Fibroblast of the conjunctiva (primary cell): ENCODE results near the gene GPHN.

Source experiments
- DNase-seq: peaks from one replicate; pipeline ENCODE4 v3.0.0-alpha.2; 2010; ENCODE audit warnings: low read depth

The GPHN gene

DNA sequence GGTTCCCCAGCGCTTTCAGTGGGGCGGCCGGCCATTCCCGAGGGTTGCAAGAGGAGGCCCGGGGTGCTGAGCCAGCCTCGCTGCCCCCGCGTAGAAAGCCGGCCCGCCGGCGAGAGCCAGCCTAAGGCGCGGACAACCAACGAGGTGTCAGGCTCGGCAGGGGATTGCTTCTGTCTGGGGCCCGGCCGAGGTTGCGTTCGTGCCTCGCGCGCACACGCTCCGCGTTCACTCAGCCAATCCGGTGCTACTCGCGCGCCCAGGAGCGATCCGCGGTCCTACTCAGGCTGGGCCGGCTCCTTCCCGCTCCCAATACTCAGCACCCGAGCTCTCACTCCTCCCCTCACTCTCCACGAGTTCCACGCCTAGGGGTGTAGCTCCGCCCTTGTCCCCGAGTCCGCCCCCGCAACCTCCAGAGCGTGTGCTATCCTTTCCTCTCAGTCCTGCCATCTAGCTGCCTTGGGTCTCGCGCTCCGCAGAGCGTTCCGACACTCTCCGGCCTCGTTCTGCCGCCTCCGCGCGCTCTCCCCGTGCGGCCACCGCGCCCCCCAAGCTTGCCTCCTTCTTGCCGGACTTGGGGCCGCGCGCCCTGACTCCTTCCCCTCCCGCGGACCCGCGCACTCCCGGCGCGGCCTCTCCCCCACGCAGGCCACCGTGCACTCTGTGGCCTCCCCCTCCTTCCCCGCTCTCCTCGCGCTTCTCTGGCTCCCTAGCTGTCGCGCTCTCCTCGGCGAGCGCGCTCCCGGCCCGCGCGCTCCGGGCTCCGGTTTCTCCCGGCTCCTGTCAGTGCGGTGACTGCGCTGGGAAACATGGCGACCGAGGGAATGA lies at the start of gene GPHN:
Gene GPHN, plus strand, starts transcription at position 426 of the 825 bp plus-strand sequence.
- DNase-seq, result peak; percentile 97

DNA sequence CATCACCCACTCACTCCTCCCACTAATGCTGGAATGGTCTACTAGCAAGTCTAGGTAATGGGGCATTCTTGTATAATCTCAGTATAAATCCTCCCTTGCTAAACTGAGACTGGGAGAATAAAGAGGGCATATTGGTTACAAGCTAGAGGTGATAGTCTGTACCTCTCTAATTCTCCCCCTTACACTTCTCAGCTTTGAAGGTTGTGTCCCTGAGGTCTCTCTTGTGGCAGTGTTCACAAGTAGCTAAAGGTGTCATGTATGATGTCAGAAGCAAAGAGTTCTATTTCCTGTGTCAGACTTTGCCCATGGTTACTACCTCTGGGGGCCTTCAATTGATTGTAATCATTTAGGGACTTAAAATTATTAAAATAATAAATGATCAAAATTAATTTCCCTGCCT lies 48.3 kb upstream of the GPHN start:
- no peak for DNase-seq

DNA sequence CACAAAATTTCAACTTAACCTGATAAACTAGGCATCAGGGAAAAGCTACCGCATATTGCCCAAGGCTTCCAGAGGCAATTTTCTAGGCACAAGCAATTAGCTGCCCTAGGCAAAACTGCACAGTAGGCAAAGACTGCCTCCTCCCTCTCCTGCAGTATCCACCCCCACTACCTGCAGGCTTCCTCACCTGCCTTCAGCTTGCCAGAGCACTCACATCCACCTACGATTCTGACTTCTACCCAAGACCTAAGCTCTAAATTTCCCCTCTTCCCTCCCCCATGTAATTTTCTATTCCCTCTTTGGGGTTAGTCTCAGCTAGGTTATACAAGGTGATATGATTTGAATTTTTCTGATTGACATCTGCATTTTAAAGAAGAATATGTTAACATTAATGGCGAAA lies 43.7 kb upstream of the GPHN start:
- no peak for DNase-seq

DNA sequence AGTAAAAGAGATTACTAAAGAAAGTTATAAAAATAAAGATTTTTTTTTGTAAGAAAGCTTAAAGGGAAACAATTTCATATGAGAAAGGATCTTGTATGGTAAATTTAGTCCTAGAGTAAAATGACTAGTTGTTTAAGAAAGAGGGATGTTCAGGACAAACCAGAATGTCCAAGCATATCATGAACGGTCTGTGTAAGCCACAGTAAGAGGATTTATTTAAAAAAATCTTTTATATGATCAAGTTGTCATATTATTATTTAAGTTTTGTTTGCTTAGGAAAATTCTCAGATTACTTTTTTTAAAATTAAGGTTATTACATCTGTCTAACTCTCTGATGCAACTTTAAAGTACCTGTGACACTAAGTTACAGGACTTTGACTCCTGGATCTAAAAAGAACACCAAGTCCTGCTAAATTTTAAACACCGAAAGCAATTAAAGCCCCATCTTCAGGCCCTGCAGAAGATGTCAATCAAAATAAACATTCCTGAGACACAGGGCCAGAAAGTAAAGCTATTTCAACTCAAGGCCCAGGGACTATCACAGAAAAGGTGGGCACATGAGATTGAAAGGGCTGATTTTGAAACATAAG lies 39.1 kb upstream of the GPHN start:
- DNase-seq, result no peak

DNA sequence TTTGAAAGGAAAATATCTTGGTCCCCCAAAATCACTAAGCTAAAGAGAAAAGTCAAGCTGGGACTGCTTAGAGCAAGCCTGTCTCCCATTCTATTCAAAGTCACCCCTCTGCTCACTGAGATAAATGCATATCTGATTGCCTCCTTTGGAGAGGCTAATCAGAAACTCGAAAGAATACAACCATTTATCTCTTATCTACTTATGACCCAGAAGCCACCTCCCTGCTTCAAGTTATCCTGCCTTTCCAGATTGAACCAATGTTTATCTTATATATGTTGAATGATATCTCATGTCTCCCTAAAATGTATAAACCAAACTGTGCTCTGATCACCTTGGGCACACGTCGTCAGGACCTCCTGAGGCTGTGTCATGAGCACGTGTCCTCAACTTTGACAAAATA lies 36.4 kb upstream of the GPHN start:
- no peak for DNase-seq

DNA sequence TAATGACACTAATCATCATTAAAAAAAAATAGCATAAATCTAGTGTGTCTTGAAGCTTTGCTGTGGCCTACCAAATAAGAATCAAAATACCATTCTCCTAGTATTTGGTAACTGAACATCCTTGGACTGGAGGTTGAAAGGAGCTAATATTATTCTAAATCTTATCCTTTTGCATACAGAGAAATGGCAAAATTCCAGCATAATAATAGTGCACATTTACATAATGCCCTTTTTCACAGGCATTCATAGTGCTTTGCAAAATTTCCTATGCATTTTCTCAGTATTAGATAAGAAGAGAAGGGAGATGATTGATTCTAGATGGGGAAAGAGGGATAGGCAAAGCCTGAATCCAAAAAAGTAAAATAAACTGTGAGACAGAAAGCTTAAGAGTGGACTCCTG lies 35.7 kb upstream of the GPHN start:
- no peak for DNase-seq

DNA sequence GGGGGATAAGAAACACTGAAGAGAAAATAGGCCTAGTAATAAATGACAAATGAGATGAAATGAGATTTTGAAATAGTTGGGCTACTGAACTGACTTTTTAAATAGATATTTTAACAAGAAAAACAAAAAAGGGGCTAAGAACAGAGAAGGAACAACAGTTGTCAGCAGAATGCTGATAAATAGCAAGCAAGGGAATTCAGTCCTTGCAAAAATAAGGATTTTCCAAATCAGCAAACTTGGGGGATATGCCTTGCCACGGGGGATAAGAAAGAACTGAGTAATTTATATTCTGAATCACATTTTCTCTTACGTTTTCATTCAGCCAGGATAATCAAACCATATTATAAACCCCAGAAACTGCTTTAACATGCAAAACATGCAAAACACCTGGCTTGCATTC lies 34.7 kb upstream of the GPHN start:
- no peak for DNase-seq

DNA sequence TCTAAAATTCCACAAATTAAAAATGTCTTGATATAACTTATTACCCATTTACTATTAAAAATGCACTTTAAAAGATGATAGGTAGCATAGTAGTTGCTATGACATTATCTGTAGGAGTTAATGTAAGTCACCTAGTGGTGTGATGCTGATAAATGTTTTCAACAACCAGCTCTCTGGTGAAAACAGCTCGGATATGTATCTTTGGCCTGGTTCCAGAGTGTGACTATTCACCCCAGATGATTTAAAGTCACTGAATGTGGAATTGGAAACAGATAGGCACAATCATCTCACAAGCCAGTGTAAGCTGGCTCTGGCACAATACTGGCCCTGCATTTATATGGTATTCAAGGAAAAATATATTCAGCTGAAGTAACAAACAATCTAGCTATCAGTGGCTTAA lies 31.0 kb upstream of the GPHN start:
- peak; percentile 1 for DNase-seq

DNA sequence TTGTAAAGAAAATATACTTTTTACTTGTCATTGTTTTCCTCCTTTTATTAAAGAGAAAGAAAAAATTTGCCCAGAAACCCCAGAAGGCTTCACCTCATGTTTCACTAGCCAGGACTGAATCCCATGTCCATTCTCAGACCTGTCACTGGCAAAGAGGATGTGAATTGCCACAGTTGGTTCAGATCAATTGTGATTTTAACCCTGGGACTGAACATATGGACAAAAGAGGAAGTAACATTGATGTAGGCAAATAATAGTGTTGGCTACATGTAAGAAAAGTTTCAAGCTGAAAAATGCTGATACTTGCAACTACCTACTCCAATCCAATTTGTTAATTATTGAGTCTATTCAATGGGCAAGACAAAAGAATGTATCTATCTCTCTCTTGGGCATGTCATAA lies 30.4 kb upstream of the GPHN start:
- DNase-seq, result no peak

DNA sequence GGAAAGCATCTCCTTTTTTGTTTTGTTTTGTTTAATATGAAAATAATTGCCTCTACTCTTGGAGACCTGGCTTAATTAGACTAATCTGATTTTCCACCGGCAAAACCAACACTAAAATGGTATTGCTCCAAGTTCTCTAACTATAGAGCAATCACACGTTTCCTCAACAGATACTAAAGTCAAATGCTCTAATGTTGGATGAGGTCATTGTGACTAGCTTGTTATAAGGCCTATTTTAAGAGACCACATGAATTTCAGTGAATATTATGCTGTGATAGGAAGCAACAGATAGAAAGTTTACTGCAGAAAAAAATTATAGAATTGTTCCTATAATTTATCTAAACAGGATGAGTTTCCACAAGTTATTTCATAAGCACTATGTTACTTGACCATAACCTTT lies 25.1 kb upstream of the GPHN start:
- DNase-seq, result no peak

DNA sequence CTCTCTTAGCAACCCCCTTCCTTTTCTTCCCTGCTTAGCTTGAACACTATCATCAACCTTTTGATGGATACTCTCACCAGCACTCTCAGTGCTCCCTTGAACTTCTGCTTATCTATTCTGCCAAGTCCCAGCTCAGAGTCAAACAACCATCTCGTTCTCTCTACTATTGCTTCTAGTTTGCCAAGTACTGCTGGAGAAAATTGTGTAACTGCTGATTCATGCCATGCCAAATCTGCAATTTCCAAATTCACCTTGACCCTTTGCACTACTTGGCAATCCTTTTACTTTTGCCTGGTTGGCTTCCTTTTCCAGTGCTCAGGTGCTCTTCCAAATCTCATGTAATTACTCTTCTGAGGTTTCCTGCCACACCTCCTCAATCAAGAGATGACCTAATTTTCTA lies 24.6 kb upstream of the GPHN start:
- peak; percentile 5 for DNase-seq

DNA sequence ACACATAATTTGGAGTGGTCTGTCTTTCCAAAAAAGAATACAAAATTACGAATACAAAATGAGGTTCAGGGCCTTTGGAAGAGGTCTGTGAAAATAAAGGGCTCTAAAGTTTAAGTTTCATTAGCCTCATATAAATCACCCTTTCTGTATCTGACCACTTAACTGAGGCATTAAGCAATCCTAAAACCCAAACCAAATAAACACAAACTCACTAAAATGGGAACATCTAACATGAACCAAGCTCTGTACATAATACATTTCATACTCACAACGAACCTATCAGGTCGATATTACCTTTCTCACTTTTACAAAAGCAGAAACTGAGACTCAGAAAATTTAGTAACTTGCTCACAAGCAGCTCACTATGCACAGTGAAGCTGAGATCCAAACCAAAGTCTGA lies 22.9 kb upstream of the GPHN start:
- DNase-seq, result no peak

DNA sequence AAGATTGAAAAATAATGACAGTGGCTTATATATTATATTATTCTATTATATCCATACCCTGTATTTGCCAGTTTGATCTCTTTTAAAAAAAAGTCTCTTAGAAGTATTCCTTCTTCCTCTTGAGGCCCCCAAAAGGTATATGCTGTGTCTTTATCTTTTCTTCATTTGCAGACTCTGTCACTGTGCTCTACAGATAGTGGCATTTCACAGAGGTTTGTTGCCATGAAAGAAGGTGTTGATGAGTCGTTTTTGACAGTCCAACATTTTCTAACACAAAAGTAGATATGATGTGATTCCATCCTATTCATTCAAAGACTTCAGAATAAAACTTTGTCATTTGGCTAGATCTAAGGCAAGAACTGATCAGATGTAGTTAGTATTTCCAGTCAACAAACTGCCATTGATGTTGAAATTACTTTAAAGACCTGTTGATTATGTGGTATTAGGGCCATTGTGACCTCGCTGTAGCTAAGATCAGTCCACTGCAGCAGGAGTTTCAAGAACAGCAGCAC lies 22.0 kb upstream of the GPHN start, which contains the start of gene CCDC196:
Gene CCDC196, plus strand, starts transcription at position 462 of the 512 bp plus-strand sequence. CDS start 132 bp downstream, outside the sequence.
- no peak for DNase-seq

DNA sequence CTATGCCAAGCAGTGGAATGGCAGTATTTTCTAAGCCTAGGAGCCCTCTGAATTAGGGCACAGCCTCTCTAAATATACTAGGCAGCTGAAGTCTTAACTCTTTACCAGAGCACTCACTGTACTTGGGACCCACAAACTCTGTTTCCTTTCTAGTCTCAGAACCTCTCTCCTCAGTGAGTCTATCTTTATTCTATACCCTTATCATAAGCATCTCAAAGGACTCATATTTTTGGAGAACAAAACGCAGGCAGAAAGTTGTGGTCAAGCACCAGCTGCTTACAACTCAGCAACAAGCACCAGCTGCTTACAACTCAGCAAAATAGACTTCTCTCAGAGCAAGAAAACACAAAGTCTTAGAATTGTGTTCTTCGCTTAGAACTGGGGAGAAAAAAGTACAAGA lies 20.8 kb upstream of the GPHN start:
- DNase-seq, result no peak

DNA sequence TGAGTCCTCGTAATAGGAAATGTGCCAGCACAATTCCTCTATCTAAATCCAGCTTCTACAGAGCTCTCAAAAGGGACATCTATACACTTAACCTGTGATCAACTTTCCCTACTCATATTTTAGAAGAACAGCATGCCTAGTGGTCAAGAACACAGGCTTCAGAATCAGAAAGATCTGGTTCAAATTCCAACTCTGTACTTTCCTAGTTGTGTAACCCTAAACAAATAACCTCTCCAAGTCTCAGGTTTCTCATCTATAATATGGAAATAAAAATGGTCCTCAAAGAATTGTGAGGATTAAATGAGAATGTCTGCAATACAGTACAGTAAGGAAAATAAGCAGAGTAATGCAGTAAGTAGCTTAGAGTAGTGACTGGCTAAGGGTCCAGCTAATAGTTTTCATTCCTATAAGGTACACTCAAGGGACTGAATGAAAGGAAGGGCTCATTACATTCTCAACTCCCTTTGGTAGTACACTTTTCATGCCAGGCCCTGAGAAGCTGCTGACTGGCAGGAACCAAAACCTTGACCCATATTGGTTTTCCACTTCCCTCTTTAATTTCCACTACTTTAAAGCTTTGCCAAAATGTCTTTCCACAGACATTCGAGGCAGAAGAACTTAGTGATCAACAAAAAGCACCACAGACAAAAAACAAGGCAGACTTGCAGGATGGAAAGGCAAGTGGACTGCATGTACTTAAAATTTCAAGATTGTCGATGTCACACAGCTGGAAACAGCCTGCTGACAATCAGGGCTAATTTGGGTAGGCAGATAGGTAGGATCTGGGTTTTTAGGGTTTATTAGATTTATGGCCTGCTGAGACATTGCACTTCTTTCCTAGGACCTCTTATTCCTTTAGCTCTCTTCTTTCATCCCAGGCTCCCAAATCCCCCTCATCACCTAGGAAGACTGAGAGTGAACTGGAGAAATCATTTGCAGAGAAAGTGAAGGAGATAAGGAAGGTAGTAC lies 17.5 kb upstream of the GPHN start:
- no peak for DNase-seq

DNA sequence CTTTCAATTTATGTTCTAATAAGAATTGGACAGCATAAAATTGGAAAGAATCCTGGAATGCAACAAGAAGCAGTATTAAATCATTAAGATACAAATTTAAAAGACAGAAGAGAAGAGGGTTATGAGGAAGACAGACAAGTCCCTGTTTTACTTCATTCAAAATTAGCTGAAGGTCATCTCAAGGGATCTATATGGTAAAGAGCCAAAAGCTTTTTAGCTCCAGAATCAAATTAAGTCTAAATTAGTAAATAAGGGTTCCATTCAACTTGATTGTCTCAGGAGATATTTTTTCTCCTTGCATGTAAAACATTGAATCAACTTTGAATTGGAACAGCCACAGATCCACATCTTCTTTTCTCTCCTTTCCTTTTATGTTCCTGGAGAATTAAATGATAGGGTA lies 14.2 kb upstream of the GPHN start:
- no peak for DNase-seq

DNA sequence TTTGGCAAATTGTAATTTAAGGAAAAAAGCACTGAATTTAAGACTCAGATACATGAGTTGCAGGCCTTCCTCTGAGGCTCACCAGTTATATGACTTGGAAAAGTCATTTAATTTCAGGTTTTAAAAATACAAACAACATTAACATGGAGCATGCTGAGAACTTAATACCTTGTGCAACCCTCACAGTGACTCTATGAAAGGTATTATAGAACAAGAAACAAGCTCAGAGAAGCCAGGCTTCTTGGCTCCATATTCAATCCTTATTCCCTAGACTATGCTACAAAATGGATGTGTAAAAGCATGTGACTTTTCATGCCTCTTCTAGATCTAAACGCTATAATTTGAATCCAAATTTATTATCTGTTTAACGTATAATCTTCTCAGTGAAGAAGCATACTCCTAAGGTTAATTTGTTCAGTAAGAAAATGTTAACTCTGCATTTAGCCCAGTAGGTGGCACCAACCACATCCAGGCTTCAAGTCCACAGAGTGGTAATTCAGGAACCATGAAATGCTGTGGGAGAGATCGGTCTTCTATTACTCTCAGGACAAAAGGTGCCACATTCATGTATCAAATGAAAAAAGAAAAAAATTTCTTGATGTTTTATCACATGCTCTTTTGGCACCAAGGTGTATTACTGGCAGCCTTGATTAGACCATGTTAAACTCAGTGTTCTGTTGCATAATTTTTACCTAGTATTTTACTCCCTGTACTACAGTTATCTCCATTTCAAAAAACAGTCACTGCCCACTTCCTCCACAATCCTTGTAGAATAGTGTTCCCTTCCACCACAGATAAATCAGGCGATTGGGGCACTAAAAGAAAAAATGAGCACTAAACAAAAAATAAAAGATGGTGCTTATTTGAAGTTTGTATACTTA lies 12.5 kb upstream of the GPHN start:
- DNase-seq, result peak; percentile 63

DNA sequence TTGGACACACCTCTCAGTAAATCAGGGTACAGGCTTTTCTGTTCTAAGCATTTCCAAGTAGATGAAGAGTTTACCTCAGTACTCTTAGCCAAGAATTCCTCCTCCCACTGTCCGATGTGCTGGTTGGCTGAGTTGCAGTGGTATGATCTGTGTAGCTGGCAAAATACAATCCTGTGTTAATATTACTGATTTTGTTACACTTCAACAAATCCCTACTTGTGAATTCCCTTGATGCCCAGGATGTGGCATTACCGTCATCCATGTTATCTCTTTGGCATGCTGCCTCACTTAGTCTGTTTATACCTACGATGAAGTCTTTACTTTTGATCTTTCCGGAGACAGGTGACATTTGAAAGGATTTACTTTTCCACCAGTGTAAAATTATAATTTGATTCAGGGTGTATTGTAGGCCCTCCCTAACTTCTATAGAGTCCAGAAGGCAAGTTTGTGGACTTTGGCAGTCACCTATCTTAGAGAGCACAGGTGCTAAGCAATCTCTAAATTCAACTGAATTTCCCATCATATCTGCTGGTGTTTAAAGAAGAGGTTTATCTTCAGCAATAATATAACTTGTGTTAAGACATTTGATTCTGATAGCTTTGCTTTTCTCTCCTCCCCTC lies 11.6 kb upstream of the GPHN start:
- no peak for DNase-seq

DNA sequence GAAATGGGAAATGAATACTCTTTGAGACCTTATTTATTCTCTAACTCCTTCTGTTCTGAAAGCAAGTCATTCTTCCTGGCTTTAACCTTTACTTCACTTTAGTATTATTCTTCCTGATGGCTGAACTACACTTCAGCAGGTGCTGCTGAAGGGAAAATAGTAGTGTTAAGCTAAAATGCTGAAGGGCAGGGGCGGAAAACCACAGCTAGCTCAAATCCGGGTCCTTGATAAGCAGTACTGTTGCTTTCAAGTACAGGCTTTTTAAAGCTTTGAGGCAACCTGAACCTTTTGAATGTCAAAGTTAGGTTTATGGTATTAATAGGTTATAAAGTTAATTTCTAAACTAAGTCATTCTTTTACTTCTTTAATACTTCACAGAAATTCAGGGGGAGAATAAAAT lies 11.0 kb upstream of the GPHN start:
- no peak for DNase-seq

DNA sequence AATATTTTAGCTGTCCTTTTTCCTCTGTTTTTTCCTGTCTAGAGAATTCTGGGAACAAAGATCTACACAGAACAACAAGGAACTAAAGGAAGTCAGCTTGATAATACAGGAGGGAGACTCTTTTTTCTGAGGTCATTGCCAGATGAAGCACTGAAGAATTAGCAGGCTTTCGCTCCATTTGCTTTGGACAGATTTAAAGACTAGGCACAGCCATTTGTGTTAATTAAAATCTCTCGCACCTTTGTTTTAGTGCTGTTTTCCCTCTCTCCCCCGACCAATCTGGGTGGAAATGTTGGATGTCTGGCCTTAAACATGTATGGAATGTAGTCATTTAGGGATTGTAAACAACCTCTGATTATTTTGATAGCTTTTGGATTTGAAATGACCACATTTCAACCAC lies 9.6 kb upstream of the GPHN start:
- DNase-seq, result no peak

DNA sequence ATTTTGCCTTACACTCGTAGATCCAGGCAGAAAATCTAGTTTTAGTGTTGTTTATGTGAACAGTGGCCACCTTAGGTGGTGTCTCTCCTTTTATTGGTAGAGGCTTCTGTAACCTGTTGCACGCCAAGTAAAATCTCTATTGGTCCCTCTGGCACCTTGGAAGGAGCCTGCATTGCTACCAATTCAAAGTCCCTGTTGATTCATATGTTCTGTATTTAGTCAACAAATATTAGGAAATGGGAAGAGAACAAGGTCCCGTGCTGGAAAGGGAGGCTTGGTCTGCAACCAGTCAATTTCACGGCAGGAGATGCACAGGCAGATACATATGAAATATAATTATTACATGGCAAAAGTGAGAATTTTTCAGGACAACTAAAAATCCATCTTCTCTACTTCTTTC lies 6.4 kb upstream of the GPHN start:
- no peak for DNase-seq
